Transverse colon (tissue), 4 donors: Measurements from ENCODE around the gene CABP4.

ENCODE experiments used
- CTCF ChIP-seq, 5 experiments: fragments of 200-600 bp in 3 of 5; fragments of 450-650 bp in 2 of 5; sonication (generic) in 3 of 5; IDR thresholded peaks; 1 replicate in 2 of 5; 2 replicates in 3 of 5; pipeline ENCODE4 v1.5.1; 2016 to 2017; ENCODE audit warnings: antibody characterized with exemption in 5 of 5, inconsistent platforms in 3 of 5, mild to moderate bottlenecking in 2 of 5, moderate library complexity in 1 of 5
- EP300 ChIP-seq: sonication (generic); formaldehyde crosslinking; IDR thresholded peaks from one replicate; pipeline ENCODE4 v1.6.1; 2017; ENCODE audit warnings: antibody characterized with exemption, low read depth
- POLR2A ChIP-seq: fragments of 450-650 bp; IDR thresholded peaks from one replicate; pipeline ENCODE4 v1.6.1; 2016; ENCODE audit warnings: antibody characterized with exemption, mild to moderate bottlenecking, moderate library complexity
- POLR2AphosphoS5 ChIP-seq, 3 donors: sonication (generic); formaldehyde crosslinking; IDR thresholded peaks; one replicate each; pipeline ENCODE4 v1.6.1; 2016; ENCODE audit warnings: antibody characterized with exemption in 3 of 3

GRCh38 chr11:67456068-67456705, 1.0 kb downstream of the CABP4 start:
- TF ChIP-seq POLR2A (no peak), CTCF (IDR thresholded peaks at IDR 0.05) (no peak), POLR2AphosphoS5 (IDR thresholded peaks at IDR 0.05) (no peak), EP300 (no peak)
